K562 (cell line): Measurements from ENCODE around the gene SLFN5. TPM values are rescaled to one million over a fixed set of nuclear protein-coding genes. Genes with fewer than 3 reads are reported as not detected.

Source experiments
- ATAC-seq: fragments of 200-7000 bp; cut with Tn5 transposase; 3 replicates; pipeline ENCODE4 v1.9.1; 2020; ENCODE audit warnings: moderate library complexity
- BruUV-seq: library from RNA; stranded (reverse); fragments of 400-500 nt; replicated peaks from 2 replicates; lab custom pipeline; 2021; lab: Mats Ljungman, UMichigan
- CTCF ChIA-PET: fragments of 300-600 bp; formaldehyde crosslinking; extraction: SDS; loops from one replicate; lab custom pipeline; 2021; ENCODE audit warnings: low intra/inter-chr PET ratio; lab: Yijun Ruan, JAX
- POLR2A ChIA-PET: fragments of 300-600, 350-650 bp; sonication (Branson Sonifier 250); formaldehyde crosslinking; extraction: SDS; loops from one replicate; lab custom pipeline; 2021; ENCODE audit warnings: antibody characterized with exemption, inconsistent platforms; lab: Yijun Ruan, JAX
- DNase-seq, 4 experiments: peaks; one replicate each; pipeline versions ENCODE4 v3.0.0 to v3.0.0-alpha.2; 2011 to 2018; ENCODE audit warnings: low spot score in 3 of 4, mixed read lengths in 3 of 4; ENCODE audit errors: extremely low read depth in 1 of 4
- FAIRE-seq: peaks from 2 replicates; lab custom pipeline; 2011; peaks lifted over from hg19 to GRCh38; lab: Jason Lieb, UNC
- H2AFZ ChIP-seq: 2 replicates; pipeline ENCODE4 v1.6.0; 2011; ENCODE audit warnings: low read depth, low read length, control low read depth, inconsistent platforms
- H3K27ac ChIP-seq: fragments of 200-600 bp; 3 replicates; pipeline ENCODE4 v1.8.0; 2011; ENCODE audit warnings: low read depth, mild to moderate bottlenecking, control low read depth, inconsistent platforms, low read length, moderate library complexity, mixed read lengths; ENCODE audit errors: extremely low read depth
- H3K27me3 ChIP-seq, 2 experiments: fragments of 300-600 bp in 1 of 2; 2 replicates in 1 of 2; 3 replicates in 1 of 2; pipeline versions ENCODE4 v1.6.0 to v1.8.0; 2011; ENCODE audit warnings: inconsistent platforms in 2 of 2, low read length in 2 of 2, mild to moderate bottlenecking in 1 of 2, mixed read lengths in 1 of 2, moderate library complexity in 1 of 2; ENCODE audit not compliant: control insufficient read depth in 2 of 2, insufficient read depth in 2 of 2
- H3K36me3 ChIP-seq: fragments of 300-600 bp; 3 replicates; pipeline ENCODE4 v1.8.0; 2011; ENCODE audit warnings: mild to moderate bottlenecking, low read length, inconsistent platforms; ENCODE audit not compliant: control insufficient read depth, insufficient read depth
- H3K4me1 ChIP-seq, 2 experiments: fragments of 200-600 bp in 1 of 2; replicated peaks in 1 of 2; 2 replicates in 1 of 2; 3 replicates in 1 of 2; pipeline versions ENCODE4 v1.5.1 to v1.8.0; 2011; ENCODE audit warnings: inconsistent platforms in 2 of 2, low read length in 2 of 2, mild to moderate bottlenecking in 1 of 2, mixed read lengths in 1 of 2, moderate library complexity in 1 of 2; ENCODE audit not compliant: control insufficient read depth in 2 of 2, insufficient read depth in 2 of 2
- H3K4me2 ChIP-seq: 2 replicates; pipeline ENCODE4 v1.6.1; 2011; ENCODE audit warnings: low read length, control low read depth, inconsistent platforms, mixed read lengths; ENCODE audit not compliant: insufficient read depth
- H3K4me3 ChIP-seq: fragments of 200-600 bp; sonication (generic), shearing (Covaris generic); 2 replicates; pipeline ENCODE4 v1.5.1; 2016; ENCODE audit warnings: control low read depth, inconsistent platforms
- H3K79me2 ChIP-seq: fragments of 200-600 bp; 3 replicates; pipeline ENCODE4 v1.8.0; 2011; ENCODE audit warnings: low read length, inconsistent platforms; ENCODE audit not compliant: control insufficient read depth, insufficient read depth
- H3K9ac ChIP-seq, 2 experiments: 2 replicates each; pipeline versions ENCODE4 v1.6.0 to v1.6.1; 2011; ENCODE audit warnings: low read depth in 2 of 2, low read length in 2 of 2, control low read depth in 1 of 2, inconsistent platforms in 1 of 2, mild to moderate bottlenecking in 1 of 2, mixed read lengths in 1 of 2; ENCODE audit not compliant: insufficient read depth in 1 of 2
- H3K9me1 ChIP-seq: one replicate; pipeline ENCODE4 v1.6.0; 2011; ENCODE audit warnings: inconsistent platforms, mild to moderate bottlenecking, low read length, moderate library complexity; ENCODE audit not compliant: control insufficient read depth, insufficient read depth
- H3K9me3 ChIP-seq: replicated peaks from 2 replicates; pipeline ENCODE4 v1.5.1; 2011; ENCODE audit warnings: low read depth, low read length, inconsistent platforms; ENCODE audit not compliant: control insufficient read depth, insufficient read depth
- H4K20me1 ChIP-seq: replicated peaks from 2 replicates; pipeline ENCODE4 v1.6.1; 2011; ENCODE audit warnings: low read length, inconsistent platforms, mixed read lengths; ENCODE audit not compliant: control insufficient read depth, insufficient read depth
- TOE1 ChIP-seq, 2 experiments: fragments of 450-650 bp in 1 of 2; sonication (generic) in 1 of 2; formaldehyde crosslinking in 1 of 2; IDR thresholded peaks; 2 replicates each; pipeline versions ENCODE4 v1.7.1 to v1.8.0; 2016 to 2022; ENCODE audit warnings: borderline replicate concordance in 2 of 2, mild to moderate bottlenecking in 2 of 2, antibody characterized with exemption in 1 of 2, inconsistent platforms in 1 of 2, low read depth in 1 of 2, missing genetic modification reagents in 1 of 2, moderate library complexity in 1 of 2
- in situ Hi-C: fragments of 300-500 bp; cut with MboI; formaldehyde crosslinking; loops from 4 replicates; pipeline ENCODE4 v1.15.0; 2018; ENCODE audit warnings: inconsistent platforms, mixed read lengths
- intact Hi-C: fragments of 100-400 bp; cut with micrococcal nuclease; formaldehyde crosslinking; loops from 2 replicates; pipeline ENCODE4 v1.14.2; 2022
- polyA plus RNA-seq, 8 experiments: library from polyadenylated mRNA; depleted of rRNA in 4 of 8; stranded (reverse) in 5 of 8; unstranded in 3 of 8; fragments of >200 nt; fragmentation: Nextera tagmentation in 2 of 8; fragmentation: Illumina TruSeq in 1 of 8; extraction: Ambion mirVana in 2 of 8; extraction: Trizol in 1 of 8; gene quantifications; 2 replicates each; pipeline versions ENCODE4 v1.2.1 to v1.2.3, GENCODE V29; 2011 to 2014; ENCODE audit warnings: inconsistent platforms in 1 of 8, missing spikeins in 1 of 8
- total RNA-seq, 7 experiments: library from RNA; depleted of rRNA in 6 of 7; stranded (reverse); fragments of >200 nt in 6 of 7; fragmentation: Illumina TruSeq in 2 of 7; extraction: Trizol in 2 of 7; gene quantifications; 2 replicates each; pipeline versions ENCODE4 v1.2.1 to v1.2.3, GENCODE V29; 2011 to 2021; ENCODE audit warnings: low replicate concordance in 1 of 7
- TF ChIP-seq, protein P1 (sequence below): fragments of 250-450 bp; sonication (Bioruptor Pico); IDR thresholded peaks from 2 replicates; pipeline ENCODE4 v1.8.0; 2021; ENCODE audit warnings: mild to moderate bottlenecking, moderate library complexity
- TF ChIP-seq, protein P2 (sequence below): fragments of 450-650 bp; formaldehyde crosslinking; IDR thresholded peaks from 2 replicates; pipeline ENCODE4 v1.4.0; 2022; ENCODE audit warnings: mild to moderate bottlenecking, moderate library complexity
- TF ChIP-seq, protein P3 (sequence below): fragments of 450-650 bp; IDR thresholded peaks from 2 replicates; pipeline ENCODE4 v1.6.1; 2016; ENCODE audit warnings: mild to moderate bottlenecking, moderate library complexity
- TF ChIP-seq, protein P4 (sequence below): fragments of 450-650 bp; IDR thresholded peaks from 2 replicates; pipeline ENCODE4 v1.6.1; 2016; ENCODE audit warnings: antibody characterized with exemption

The SLFN5 gene
- total and polyA plus RNA-seq, 9 of the 15 experiments (the other 6 are each of a cell fraction or from before 2014, with no cell fraction given) = under 0.01 to 0.18 (median 0.04) TPM; not detected in 1

DNA sequence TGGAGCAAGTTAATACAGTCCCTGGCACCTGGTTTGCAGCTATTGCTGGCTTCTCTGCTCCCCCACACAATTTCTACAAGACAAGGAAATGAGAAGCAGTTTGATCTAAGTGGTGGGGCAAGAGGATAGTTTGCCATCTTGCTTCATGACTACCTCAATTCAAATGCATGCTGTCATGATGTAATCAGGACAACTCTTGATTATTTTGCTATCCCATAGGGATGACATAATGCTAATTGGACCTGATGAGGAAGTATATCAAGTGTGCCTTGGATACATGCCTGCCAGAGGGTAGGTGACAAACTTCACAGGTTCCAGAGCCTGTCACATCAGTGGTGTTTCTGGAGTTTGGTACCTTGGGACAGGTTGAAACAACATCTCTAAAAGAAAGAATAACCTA is 40.9 kb downstream of the SLFN5 start:
- H3K9ac ChIP-seq = no peak overlapping the region
- DNase-seq (no peak), FAIRE-seq (no peak), ATAC-seq (no peak)
- no peak overlapping the region for H3K4me2 ChIP-seq
- in situ Hi-C loops = no loop called here
- H3K4me3 ChIP-seq = no peak overlapping the region
- peaks cover 0 to 4% of the 10 kb centered on the region in 2 experiments; a peak in 1 of 5 replicates for H3K27me3 ChIP-seq
- H3K36me3 ChIP-seq = no peaks in the 10 kb centered on the region
- no peak overlapping the region for H3K27ac ChIP-seq
- H3K9me1 ChIP-seq = no peaks in the 10 kb centered on the region
- no peaks in the 10 kb centered on the region for H3K9me3 ChIP-seq
- H3K4me1 ChIP-seq = peaks cover 0 to 5% of the 10 kb centered on the region in 2 experiments; a peak in 2 of 5 replicates
- no peaks in the 10 kb centered on the region for H3K79me2 ChIP-seq
- intact Hi-C loops = no loop called here
- CTCF ChIA-PET = no interaction called here
- POLR2A ChIA-PET = no interaction called here
- H4K20me1 ChIP-seq = no peaks in the 10 kb centered on the region
- no TSS peak for BruUV-seq
- H2AFZ ChIP-seq = no peak overlapping the region
- TF ChIP-seq, protein P1, sequence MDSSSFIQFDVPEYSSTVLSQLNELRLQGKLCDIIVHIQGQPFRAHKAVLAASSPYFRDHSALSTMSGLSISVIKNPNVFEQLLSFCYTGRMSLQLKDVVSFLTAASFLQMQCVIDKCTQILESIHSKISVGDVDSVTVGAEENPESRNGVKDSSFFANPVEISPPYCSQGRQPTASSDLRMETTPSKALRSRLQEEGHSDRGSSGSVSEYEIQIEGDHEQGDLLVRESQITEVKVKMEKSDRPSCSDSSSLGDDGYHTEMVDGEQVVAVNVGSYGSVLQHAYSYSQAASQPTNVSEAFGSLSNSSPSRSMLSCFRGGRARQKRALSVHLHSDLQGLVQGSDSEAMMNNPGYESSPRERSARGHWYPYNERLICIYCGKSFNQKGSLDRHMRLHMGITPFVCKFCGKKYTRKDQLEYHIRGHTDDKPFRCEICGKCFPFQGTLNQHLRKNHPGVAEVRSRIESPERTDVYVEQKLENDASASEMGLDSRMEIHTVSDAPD = no peak
- TF ChIP-seq, protein P2, sequence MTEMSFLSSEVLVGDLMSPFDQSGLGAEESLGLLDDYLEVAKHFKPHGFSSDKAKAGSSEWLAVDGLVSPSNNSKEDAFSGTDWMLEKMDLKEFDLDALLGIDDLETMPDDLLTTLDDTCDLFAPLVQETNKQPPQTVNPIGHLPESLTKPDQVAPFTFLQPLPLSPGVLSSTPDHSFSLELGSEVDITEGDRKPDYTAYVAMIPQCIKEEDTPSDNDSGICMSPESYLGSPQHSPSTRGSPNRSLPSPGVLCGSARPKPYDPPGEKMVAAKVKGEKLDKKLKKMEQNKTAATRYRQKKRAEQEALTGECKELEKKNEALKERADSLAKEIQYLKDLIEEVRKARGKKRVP (CRISPR knock-in tag) = no peak
- TF ChIP-seq TOE1 (IDR thresholded peaks at IDR 0.05; ENCODE audit: borderline replicate concordance) (no peak), TOE1 (CRISPR knock-in tag; IDR thresholded peaks at IDR 0.05; ENCODE audit: borderline replicate concordance, low read depth) (no peak)
- TF ChIP-seq, protein P3, sequence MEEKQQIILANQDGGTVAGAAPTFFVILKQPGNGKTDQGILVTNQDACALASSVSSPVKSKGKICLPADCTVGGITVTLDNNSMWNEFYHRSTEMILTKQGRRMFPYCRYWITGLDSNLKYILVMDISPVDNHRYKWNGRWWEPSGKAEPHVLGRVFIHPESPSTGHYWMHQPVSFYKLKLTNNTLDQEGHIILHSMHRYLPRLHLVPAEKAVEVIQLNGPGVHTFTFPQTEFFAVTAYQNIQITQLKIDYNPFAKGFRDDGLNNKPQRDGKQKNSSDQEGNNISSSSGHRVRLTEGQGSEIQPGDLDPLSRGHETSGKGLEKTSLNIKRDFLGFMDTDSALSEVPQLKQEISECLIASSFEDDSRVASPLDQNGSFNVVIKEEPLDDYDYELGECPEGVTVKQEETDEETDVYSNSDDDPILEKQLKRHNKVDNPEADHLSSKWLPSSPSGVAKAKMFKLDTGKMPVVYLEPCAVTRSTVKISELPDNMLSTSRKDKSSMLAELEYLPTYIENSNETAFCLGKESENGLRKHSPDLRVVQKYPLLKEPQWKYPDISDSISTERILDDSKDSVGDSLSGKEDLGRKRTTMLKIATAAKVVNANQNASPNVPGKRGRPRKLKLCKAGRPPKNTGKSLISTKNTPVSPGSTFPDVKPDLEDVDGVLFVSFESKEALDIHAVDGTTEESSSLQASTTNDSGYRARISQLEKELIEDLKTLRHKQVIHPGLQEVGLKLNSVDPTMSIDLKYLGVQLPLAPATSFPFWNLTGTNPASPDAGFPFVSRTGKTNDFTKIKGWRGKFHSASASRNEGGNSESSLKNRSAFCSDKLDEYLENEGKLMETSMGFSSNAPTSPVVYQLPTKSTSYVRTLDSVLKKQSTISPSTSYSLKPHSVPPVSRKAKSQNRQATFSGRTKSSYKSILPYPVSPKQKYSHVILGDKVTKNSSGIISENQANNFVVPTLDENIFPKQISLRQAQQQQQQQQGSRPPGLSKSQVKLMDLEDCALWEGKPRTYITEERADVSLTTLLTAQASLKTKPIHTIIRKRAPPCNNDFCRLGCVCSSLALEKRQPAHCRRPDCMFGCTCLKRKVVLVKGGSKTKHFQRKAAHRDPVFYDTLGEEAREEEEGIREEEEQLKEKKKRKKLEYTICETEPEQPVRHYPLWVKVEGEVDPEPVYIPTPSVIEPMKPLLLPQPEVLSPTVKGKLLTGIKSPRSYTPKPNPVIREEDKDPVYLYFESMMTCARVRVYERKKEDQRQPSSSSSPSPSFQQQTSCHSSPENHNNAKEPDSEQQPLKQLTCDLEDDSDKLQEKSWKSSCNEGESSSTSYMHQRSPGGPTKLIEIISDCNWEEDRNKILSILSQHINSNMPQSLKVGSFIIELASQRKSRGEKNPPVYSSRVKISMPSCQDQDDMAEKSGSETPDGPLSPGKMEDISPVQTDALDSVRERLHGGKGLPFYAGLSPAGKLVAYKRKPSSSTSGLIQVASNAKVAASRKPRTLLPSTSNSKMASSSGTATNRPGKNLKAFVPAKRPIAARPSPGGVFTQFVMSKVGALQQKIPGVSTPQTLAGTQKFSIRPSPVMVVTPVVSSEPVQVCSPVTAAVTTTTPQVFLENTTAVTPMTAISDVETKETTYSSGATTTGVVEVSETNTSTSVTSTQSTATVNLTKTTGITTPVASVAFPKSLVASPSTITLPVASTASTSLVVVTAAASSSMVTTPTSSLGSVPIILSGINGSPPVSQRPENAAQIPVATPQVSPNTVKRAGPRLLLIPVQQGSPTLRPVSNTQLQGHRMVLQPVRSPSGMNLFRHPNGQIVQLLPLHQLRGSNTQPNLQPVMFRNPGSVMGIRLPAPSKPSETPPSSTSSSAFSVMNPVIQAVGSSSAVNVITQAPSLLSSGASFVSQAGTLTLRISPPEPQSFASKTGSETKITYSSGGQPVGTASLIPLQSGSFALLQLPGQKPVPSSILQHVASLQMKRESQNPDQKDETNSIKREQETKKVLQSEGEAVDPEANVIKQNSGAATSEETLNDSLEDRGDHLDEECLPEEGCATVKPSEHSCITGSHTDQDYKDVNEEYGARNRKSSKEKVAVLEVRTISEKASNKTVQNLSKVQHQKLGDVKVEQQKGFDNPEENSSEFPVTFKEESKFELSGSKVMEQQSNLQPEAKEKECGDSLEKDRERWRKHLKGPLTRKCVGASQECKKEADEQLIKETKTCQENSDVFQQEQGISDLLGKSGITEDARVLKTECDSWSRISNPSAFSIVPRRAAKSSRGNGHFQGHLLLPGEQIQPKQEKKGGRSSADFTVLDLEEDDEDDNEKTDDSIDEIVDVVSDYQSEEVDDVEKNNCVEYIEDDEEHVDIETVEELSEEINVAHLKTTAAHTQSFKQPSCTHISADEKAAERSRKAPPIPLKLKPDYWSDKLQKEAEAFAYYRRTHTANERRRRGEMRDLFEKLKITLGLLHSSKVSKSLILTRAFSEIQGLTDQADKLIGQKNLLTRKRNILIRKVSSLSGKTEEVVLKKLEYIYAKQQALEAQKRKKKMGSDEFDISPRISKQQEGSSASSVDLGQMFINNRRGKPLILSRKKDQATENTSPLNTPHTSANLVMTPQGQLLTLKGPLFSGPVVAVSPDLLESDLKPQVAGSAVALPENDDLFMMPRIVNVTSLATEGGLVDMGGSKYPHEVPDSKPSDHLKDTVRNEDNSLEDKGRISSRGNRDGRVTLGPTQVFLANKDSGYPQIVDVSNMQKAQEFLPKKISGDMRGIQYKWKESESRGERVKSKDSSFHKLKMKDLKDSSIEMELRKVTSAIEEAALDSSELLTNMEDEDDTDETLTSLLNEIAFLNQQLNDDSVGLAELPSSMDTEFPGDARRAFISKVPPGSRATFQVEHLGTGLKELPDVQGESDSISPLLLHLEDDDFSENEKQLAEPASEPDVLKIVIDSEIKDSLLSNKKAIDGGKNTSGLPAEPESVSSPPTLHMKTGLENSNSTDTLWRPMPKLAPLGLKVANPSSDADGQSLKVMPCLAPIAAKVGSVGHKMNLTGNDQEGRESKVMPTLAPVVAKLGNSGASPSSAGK = no peak
- TF ChIP-seq, protein P4, sequence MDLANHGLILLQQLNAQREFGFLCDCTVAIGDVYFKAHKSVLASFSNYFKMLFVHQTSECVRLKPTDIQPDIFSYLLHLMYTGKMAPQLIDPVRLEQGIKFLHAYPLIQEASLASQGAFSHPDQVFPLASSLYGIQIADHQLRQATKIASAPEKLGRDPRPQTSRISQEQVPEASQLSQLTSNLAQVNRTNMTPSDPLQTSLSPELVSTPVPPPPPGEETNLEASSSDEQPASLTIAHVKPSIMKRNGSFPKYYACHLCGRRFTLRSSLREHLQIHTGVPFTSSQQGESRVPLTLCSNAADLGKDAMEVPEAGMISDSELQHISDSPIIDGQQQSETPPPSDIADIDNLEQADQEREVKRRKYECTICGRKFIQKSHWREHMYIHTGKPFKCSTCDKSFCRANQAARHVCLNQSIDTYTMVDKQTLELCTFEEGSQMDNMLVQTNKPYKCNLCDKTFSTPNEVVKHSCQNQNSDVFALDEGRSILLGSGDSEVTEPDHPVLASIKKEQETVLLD = no peak
